Esophagus mucosa (tissue), 1 donor: ENCODE results near the gene LCNL1. TPM values are rescaled to one million over a fixed set of nuclear protein-coding genes. Genes with fewer than 3 reads are reported as not detected.
A peak's percentile ranks its signal among the peaks of the same experiment; 100 is the strongest.
"Not testable (repeated sequence)": the region's sequence is repeated elsewhere in the genome, so short reads cannot be mapped to it uniquely, and the experiment has no call there.

Experiments
- ATAC-seq: fragments of 200-7000 bp; cut with Tn5 transposase; one replicate; pipeline ENCODE4 v1.9.1; 2020
- total RNA-seq: library from RNA; stranded (reverse); gene quantifications from one replicate; pipeline ENCODE4 v1.2.4, GENCODE V29; 2023
- donor health status: DM: yes; HTN: yes; CAD: no.

LCNL1 gene
- total RNA-seq, 1 donor from 2014 or later = 0.20 TPM

DNA sequence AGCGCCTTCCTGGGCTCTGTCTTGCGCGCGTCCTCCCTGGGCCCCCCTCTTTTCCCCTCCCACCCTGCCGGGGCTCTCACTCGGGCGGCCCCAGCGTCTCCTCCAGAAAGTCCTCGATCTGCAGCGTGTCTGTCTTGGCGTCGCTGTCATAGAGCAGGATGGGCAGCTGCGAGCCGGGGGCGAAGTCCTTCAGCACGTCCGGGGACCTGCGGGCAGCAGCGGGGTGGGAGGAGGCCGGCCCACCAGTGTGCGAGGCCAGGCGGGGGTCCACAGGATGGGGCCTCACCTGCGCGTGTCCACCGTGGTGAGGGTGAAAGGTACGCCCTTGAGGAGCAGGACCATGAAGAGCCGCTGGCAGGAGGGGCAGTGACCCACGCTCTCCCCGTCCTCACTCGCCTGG, 12.6 kb downstream of the LCNL1 start:
- no peak for ATAC-seq

DNA sequence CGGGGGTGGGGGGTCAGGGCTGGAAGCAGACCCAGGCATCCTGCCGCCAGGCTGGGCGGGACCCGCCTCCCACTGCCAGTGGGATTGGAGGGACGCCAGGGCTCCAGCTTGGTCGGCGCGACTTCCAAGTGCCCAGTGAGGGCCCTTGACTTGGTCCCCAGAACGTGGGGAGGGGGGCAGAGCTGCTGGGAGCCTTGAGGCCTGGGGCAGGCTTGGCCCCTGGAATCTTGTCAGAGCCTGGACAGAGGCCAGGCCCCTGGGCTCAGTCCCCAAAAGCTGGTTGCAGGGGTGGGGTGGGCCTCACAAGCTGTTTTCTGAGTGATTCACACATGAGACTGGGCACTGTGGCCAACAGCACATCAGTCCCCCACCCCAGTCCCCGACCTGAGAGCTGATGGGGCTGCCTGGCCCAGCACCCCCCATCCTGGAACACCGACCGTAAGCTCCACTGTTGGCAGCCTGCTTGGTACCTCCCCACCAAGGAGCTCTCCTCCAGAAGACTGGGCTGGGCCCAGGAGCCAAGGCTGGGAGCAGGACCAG, 13.0 kb downstream of the LCNL1 start:
- ATAC-seq = no peak

DNA sequence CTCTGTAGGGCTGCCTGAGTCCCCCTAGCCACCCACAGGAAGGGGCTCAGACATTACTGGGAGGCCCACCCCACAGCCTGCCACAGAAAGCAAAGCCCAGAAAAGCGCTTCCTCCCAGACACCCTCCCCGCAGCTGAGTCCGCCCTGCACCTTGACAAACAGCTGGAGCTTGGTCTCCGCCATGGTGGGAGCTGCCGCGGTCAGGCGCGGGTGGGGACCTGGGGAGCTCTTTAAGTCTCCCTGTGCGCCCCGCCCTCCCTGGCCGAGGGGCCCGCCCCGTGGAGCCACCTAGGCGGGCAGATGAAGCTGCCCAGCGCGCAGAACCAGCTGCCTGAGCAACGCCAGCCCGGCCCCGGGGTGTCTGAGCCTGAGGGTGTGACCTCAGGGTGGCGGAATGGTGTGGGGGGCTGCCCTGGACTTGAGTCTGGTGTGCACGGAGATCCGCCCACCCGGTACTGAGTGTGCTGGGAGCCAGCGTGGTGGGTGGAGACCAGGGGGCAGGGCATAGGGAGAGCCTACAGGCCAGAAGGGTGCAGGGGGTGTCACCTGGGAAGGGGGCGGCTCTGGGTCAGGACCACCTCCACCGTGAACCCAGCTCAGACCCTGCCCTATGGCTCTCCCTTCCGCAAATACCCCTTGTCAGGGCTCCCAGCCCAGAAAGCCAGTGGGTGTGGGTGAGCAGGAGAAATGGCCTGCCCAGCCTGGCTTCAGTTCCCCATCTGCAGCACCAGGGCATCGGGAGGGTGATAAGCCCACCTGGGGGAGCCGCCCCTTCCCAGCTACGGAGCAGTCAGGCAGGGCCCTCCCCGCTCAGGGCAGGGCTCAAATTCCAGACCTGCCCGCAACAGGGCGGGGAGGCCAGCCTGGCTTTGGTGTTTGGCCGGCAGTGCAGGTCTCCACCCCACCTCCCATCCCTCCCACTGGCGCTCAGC, 13.8 kb downstream of the LCNL1 start, which contains the start of gene CLIC3:
Gene CLIC3, minus strand, starts transcription at position 208 of the 932 bp plus-strand sequence. Its CDS starts 25 bp downstream, at position 183.
- peak; percentile 43 for ATAC-seq

DNA sequence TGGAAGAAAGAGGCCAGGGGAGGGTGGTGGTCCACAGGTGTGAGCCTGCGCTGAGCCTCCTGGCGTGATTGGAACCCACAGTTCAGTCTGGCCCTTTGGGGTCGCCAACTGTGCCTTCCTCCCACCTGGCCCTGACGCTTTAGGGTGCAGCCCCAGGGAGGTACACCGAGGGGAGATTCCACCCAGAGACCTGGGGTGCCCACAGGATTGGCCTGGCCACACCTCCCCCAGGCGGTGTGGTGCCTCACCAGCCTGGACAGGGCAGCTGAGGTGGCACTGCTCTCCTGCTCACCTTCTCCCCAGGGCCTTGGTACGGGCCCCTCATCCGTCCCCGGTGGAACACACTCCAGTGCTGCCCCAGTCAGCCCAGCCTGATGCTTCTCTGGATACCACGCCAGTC, 14.6 kb downstream of the LCNL1 start:
- ATAC-seq = no peak

DNA sequence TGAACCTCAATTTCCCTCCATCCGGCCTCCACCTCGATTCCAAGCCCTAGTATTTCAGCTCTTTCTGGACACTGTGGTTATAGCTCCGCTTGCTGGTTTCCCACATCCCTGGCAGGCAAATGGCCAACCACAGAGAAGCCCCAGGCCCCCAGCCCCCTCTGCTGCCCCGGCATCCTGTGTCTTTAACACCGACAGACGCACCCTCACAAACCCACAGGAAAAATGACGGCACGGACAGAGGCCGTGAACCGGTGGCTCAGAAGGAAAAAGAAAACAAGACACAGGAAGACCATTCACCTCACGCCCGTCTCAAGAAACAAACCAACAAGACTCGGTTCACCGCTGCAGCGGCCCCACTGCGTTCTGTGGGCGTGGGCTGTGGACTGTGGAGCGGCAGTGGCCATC, 15.0 kb downstream of the LCNL1 start:
- ATAC-seq = no peak

DNA sequence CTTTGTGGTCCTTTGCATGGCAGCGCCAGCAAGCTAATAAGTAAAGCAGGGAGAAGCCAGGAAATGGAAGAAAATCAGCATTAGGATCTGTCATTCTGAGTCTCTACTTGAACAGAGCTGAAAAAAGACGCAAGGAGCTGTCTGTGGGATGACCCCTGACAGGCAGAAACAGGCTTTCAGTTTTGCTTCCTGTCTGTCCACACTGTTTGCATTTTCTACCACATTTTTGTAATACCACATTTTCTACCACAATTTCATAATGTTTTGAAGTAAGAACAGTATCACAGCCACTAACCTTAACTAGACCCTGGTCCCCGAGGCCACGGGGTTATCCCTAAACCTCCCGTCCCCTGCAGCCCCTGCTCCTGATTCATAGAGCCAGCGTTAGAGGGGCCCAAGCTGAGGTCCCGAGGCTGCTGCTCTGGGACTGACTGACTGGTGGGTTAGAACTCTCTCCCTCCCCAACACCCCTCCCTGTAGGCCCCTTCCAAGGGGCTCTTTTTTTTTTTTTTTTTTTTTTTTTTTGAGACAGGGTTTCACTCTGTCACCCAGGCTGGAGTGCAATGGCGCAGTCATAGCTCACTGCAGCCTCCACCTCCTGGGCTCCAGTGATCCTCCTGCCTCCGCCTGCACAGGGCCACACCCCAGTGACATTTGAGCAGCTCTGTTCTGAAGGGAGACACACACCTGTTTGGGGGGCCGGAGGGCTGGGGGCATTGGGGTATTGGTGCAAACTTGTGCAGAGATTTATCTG, 17.6 kb downstream of the LCNL1 start:
- ATAC-seq = no peak

DNA sequence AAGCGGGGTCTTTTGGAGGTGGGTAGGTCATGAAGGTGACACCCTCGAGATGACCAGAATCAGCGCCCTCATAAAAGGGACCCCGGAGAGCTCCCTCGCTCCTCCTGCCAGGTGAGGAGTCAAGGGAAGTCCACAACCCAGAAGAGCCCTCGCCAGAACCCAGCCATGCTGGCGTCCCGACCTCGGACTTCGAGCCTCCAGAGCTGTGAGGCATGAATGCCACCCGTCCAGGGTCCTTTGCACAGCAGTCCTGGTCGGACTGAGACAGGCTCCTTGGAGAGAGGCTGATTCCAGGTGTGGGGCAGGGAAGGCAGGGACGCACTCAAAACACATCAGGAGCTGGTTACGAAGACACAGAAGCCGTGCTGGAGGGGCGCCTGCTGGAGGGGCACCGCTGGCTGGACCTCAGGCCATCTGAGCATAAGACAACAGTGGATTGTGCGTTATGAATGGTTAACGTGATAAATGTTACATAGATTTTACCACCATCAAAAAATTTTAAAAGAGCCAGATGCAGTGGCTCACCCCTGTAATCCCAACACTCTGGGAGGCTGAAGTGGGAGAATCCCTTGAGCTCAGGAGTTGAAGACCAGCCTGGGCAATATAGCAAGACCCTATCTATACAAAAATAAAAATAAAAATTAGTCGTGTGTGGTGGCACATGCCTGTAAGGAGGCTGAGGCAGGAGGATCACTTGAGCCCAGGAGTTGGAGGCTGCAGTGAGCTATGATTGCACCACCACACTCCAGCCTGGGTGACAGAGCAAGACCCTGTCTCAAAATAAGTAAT, 19.3 kb downstream of the LCNL1 start:
- ATAC-seq = no peak

DNA sequence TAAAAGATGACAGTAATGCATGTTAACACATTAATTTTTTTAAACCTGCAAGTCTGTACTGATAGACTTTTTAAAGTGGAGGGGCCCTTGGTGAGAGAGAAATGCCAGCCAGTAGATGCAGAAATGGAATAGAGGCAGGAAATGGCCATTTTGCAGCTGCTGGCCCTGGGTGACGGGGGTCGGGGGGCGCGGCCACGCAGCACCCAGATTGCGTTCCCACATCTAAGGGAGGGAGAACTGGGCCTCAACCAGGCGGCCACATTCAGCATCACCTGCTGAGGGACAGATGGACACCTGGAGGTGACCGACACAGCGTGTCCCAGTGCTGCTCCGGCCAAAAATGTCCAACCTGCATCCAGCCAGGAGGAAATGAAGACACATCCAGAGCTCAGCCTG, 19.9 kb downstream of the LCNL1 start:
- no peak for ATAC-seq

DNA sequence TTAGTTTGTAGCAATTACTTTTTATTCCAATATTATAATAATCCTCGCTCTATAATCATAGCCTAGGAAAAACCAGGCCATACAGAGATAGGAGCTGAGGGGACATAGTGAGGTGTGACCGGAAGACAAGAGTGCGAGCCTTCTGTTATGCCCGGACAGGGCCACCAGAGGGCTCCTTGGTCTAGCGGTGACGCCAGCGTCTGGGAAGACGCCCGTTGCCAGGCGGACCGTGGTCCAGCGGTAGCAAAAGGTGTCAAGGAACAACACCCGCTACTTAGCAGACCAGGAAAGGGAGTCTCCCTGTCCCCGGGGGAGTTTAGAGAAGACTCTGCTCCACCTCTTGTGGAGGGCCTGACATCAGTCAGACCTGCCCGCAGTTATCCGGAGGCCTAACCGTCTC, 21.5 kb downstream of the LCNL1 start:
- ATAC-seq = not testable (repeated sequence)

DNA sequence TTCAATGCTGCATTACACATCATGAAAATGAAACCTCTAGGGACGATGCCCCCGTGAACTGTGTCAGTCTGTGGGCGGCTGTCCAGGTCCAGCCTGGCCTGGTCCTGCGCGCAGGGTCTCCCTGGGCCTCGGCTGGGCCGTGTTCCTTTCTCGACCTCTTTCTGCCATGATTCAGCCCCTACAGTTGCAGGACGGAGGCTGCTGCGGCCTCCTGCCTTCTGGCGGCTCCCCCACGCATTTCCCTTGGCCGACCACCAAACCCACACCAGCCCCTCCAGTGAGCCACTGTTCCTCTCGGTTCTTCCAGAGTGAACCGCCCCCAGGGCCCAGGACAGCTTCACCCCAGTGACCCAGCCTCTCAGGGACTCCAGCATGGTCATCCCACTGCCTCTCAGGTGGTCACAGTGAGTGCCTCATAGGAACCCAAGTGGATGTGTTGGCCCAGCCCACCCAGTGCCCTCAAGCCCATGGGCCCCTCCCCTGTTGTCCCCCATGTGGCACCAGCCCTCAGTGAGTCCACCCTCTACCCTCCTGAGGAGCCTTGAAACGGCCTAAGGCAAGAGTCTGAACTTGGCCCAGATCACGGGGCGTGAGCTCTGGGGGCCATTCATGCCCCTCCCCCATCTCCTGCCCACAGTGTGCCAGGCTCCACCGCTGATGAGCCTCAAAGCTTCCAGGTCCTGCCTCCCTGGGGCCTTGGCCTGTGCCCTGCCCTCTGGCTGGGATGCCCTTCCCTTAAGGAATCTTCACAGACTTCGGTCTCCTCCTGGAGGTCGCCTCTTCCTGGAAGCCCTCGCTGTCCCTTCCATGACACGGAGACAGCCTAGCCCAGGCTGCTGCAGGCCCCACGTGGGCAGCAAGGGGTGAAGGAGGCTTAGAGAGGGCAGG, 23.6 kb downstream of the LCNL1 start:
- peak; percentile 4 for ATAC-seq

DNA sequence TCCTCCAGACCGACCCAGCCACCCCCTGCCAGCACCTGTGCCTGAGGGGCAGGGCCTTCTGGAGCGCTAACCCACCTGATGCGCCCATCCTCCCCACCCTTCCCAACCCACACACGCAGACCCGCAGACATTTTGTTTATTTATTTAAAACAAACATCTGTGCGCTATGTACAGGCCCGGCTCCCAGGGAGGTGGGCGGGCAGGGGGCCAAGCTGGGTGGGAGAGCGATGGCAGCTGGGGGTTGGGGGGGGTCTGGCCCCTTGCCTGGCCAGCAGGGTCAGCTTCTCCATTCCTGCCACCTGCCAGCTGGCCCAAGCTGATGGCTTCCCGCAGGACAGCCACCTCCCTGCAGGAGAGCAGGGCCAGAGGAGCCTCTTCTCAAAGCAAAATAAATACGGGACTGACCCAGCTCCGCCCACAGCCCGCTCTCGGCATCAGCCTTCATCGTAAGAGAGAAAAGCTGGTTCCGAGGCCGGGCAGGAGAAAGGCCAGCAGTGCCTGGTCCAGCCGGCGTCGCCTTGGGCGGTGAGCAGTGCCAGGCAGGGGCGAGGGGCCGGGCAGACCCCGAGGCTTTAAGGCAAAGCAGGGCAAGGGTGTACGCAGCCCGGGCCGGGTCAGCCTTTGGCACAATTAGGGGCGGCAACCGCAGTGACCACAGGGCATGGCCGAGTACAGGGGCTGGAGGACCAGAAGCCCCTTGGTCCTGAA, 24.5 kb downstream of the LCNL1 start:
- no peak for ATAC-seq

DNA sequence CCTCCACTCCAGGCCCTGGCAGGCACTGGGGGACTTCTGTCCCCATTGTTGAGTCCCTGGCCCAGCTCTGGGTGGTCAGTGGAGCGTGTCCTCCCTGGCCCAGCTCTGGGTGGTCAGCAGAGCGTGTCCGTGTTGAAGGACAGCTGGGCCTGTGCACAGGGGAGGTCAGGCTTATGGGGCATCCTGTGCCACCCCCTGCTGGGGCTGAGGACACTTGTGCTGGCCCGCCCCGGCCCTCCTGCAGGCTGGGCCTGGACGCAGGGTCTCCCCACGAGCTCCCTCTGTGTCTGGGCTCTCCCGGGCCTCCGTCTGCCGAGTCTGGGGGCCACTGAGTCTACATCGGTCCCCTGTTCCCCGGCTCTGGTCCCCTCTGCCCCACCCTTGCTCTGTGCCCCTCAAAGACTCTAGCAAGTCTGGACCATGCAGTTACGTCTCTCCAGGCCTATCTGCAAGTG, 25.1 kb downstream of the LCNL1 start:
- no peak for ATAC-seq

DNA sequence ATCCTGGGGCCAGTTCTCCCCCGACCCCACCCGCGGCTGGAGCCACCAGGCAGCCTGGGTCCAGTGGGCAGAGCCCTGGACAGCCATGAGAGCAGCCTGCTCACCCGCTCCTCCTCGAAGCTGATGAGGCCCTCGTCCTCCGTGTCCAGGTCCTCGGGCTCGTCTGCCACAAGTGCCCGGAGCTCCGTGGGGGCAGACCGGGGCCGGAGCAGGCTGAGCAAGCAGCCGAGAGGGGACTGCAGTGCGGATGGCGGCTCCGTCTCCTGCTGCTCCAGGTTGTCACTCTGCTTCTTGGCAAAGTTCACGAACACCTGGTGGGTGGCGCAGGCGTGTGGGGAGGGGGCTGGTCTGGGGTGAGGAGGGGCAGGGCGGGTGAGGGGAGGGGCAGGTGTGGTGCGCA, 25.5 kb downstream of the LCNL1 start:
- no peak for ATAC-seq

DNA sequence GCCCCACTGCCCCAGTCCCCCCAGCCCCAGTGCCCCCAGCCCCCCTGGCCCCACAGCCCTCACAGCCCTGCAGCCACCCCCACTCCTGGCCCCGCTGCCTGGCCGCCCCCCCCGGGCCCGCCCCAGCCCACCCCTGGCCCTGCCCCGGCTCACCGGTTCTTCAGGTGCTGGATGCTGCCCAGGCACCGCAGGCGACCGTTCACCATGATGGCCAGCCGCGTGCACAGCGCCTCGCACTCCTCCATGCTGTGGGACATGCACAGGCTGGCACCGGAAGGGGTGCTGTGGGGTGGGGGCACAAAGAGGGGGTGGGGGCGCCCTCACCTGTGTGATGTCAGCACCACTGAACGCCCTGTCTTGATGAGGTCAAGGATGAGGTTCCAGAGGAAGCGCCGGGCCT, 26.4 kb downstream of the LCNL1 start:
- no peak for ATAC-seq

DNA sequence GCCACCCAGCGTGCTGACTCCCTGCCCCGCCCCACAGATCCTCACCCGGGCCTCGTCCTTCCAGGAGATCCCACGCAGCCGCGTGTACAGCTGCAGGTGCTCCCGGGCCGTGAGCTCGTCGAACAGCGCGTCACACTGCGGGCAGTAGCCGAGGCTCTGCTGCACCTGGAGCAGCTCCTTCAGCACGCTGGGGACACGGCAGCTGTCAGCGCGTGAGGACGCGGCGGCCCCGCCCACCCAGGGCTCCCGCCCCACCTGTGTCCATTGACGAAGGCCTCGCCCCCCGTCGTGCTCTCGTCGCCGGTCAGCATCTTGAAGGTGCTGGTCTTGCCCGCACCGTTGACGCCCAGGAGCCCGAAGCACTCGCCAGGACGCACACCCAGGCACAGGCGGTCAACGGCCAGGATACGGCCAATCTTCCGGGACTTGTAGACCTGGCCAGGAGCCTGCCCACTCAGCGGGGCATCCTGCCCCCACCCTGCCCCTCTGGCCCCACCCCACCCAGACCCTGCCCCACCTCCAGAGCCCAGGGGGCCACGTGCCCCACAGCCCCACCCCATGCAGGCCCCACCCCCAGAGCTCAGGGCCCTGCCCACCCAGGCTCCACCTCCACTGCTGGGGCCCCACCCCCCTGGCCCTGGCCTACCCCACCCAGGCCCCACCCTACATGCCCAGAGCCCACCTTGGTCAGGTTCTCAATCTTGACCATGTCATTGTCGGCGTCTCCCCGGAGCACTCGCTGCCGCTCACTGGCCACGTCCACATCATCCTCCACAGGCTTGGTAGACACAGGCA, 27.3 kb downstream of the LCNL1 start:
- no peak for ATAC-seq

DNA sequence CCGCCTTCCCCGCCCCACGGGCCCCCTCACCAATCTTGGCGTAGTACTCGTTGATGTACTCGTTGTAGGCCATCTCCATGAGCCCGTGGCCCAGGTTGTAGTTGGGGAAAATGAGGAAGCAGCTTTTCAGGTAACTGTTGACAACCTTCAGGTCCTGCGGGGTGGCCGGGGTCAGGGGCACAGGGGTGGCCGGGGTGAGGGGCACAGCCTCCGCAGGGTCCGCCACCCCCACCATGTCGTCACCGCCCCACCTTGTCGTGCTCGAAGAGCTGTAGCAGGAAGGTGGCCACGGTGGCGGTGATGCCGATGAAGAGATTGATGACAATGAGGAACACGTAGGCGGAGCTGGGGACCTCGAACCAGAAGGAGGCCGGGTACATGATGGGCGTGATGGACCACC, 28.4 kb downstream of the LCNL1 start:
- no peak for ATAC-seq

DNA sequence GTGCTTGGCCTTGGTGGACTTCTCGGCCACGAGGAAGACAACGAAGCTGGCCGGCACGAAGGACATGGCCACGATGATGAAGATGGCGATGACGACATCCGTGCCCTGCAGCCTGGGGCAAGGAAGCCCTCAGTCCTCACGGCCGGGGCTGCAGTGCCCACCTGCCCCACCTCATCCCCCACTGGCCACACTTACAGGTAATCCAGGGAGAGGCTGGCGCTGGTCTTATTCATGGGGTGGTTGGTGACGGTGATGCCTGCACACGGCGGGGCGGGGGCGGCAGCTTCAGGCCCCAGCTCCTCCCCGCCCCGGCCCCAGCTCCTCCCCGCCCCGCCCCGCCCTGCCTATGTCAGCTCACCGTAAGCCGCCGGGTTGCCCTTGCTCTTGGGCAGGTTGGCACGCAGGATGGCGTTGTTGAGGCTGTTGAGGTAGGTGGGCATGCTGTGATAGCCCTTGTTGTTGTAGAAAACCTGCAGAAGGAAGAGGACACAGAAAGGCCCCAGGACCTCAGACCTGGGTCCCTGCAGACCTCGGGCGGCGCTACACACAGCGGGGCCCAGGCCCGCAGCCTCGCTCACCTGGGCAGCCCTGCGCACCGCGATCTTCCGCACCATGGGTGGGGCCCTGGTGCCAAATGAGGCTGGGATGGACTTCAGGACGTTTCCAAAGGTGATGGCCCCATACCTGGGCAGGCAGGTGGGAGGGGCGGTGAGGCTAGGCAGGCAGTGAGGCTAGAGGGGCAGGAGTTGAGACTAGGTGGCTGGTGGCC, 29.3 kb downstream of the LCNL1 start:
- no peak for ATAC-seq

DNA sequence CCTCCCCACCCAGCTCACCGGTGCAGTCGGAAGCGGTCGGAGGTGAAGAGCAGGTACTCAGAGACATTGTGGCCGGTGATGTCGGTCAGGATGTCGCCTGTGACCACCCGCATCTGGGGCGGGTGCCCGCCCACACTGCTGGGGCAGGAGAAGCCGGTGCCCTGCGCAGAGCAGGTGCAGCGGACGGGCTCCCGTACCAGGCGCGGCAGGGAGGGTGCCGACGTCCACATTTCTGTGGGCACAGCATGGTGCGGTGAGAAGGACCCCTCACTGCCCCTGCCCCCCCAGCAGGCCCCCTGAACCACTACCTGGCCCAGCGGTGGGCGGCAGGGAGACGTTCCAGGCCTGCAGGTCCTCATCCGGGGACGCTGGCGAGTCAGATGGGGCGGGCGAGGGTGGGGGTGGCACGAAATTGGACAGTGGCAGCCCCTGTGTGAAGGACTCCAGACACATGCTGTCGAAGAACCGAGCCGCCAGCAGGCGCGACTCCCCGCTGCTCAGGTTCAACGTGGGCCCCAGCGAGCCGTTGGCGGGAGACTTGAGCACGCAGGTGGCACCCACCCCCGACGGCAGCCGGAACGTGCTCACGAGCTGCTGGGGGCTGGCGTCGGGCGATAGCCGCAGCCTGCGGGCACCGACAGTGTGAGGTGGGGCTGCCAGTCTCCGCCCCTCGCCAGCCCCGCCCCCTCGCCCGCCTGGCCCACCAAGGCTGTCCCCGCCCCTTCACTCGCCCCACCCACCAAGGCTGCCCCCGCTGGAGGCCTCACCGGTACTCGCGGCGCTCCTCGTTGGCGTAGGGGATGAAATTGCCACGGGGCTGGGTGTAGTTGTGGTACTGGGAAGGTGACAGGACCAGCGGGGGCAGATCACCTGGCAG, 30.1 kb downstream of the LCNL1 start:
- ATAC-seq = no peak
